Common myeloid progenitor, CD34-positive (primary cell): Measurements from ENCODE around the gene NAB2.

Experiments used
- CTCF ChIA-PET: fragments of 350-600 bp; sonication (Branson Sonifier 250); formaldehyde crosslinking; loops from one replicate; lab custom pipeline; 2021; ENCODE audit warnings: antibody characterized with exemption; lab: Charles Lee
- POLR2A ChIA-PET: fragments of 350-600 bp; sonication (Branson Sonifier 250); formaldehyde crosslinking; loops from one replicate; lab custom pipeline; 2021; ENCODE audit warnings: antibody characterized with exemption; lab: Charles Lee
- DNase-seq, 3 donors: peaks; one replicate each; pipeline versions ENCODE4 v3.0.0 to v3.0.0-alpha.2; 2013
- H3K27ac ChIP-seq, 2 experiments: 1 replicate in 1 of 2; 2 replicates in 1 of 2; pipeline ENCODE4 v1.7.0; 2013; ENCODE audit warnings: inconsistent platforms in 2 of 2, low read length in 2 of 2, mild to moderate bottlenecking in 2 of 2, low read depth in 1 of 2, moderate library complexity in 1 of 2; ENCODE audit not compliant: severe bottlenecking in 2 of 2, insufficient read depth in 1 of 2, poor library complexity in 1 of 2
- H3K27me3 ChIP-seq, 5 experiments: replicated peaks in 2 of 5; 1 replicate in 3 of 5; 2 replicates in 2 of 5; pipeline versions ENCODE4 v1.6.1 to v1.7.0; 2013; ENCODE audit warnings: low read length in 4 of 5, mild to moderate bottlenecking in 2 of 5, moderate library complexity in 2 of 5, inconsistent platforms in 1 of 5; ENCODE audit not compliant: insufficient read depth in 5 of 5, control insufficient read depth in 4 of 5
- H3K36me3 ChIP-seq, 4 experiments: 1 replicate in 2 of 4; 2 replicates in 2 of 4; pipeline versions ENCODE4 v1.6.1 to v1.7.0; 2013; ENCODE audit warnings: low read length in 3 of 4, control low read depth in 1 of 4, mild to moderate bottlenecking in 1 of 4; ENCODE audit not compliant: control insufficient read depth in 4 of 4, insufficient read depth in 4 of 4
- H3K4me1 ChIP-seq, 4 experiments: 1 replicate in 3 of 4; 2 replicates in 1 of 4; pipeline versions ENCODE4 v1.6.1 to v1.7.1; 2013; ENCODE audit warnings: low read length in 3 of 4, mild to moderate bottlenecking in 3 of 4, control low read depth in 1 of 4, inconsistent platforms in 1 of 4, moderate library complexity in 1 of 4; ENCODE audit not compliant: control insufficient read depth in 4 of 4, insufficient read depth in 4 of 4; ENCODE audit errors: control extremely low read depth in 1 of 4
- H3K4me3 ChIP-seq, 7 experiments: 1 replicate in 4 of 7; 2 replicates in 3 of 7; pipeline versions ENCODE4 v1.5.1 to v1.7.0; 2013; ENCODE audit warnings: mild to moderate bottlenecking in 7 of 7, low read length in 6 of 7, moderate library complexity in 6 of 7, inconsistent platforms in 2 of 7, low read depth in 2 of 7, control low read depth in 1 of 7; ENCODE audit not compliant: insufficient read depth in 4 of 7, control insufficient read depth in 1 of 7; ENCODE audit errors: extremely low read depth in 1 of 7
- H3K9me3 ChIP-seq, 5 experiments: 1 replicate in 4 of 5; 2 replicates in 1 of 5; pipeline versions ENCODE4 v1.6.1 to v1.7.1; 2013; ENCODE audit warnings: low read length in 4 of 5, mild to moderate bottlenecking in 2 of 5, inconsistent platforms in 1 of 5, low read depth in 1 of 5, moderate library complexity in 1 of 5; ENCODE audit not compliant: control insufficient read depth in 4 of 5, insufficient read depth in 2 of 5; ENCODE audit errors: control extremely low read depth in 1 of 5
- WGBS: methylation state at CpG from one replicate; pipeline ENCODE4 v1.1.5; 2013; ENCODE audit not compliant: insufficient coverage; 5-methylcytosine and 5-hydroxymethylcytosine counted together

NAB2 gene

DNA sequence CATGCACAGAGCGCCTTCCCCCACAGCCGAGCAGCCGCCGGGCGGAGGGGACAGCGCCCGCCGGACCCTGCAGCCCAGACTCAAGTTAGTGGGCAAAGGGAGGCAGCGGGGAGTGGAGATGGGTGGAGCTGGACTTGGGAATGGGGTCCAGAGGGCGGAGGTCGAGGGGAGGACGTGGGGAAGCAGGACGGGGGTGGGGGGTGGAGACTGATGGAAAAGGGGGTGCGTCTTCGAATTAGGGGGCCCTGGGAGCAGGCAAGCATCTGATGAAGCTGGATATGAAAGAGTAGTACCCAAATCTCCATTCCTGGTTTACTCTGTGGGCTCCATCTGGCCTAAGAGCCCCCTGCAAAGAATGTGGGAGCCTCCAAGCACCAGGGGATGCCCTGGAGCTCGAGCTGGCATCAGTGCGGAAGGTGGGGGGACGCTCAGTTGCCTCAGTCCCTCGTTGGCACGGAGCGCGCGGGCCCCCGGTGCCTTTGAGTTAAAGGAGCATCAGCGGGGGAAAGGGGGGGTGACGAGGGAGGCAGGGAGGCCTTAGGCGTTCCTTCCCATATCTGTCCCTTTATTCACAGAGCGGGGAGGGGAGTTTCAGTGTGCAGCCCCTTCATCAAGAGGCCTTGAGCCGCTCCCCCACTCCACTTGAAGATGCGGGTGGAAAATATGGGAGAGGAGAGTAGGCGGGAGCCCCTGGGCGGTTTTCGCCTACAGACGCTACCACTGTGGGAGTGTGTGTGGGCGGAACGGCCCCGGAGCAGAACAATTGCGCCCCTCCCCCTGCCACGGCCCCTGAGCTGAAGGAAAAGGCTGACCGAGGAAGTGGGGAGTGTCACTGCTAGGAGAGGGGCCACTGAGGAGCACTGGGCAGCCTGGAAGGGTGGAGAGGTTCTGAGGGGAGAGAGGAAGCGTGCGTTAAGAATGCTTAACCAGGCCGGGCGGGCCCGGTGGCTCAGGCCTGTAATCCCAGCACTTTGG is 644 bp downstream of the NAB2 start:
- Histone ChIP-seq H3K4me3 (peak overlapping the region; percentile 58 to 92 (median 90)), H3K36me3 (peaks cover 3 to 28% (median 18%) of the 10 kb centered on the region in 4 experiments), H3K9me3 (no peaks in the 10 kb centered on the region), H3K27me3 (no peaks in the 10 kb centered on the region), H3K4me1 (peaks cover 3 to 52% (median 47%) of the 10 kb centered on the region in 4 experiments), H3K27ac (peak overlapping the region in 1 of 2 experiments; percentile 67)
- WGBS: 0% methylated on average over 33 of the region's 45 CpGs
- ChIA-PET CTCF (interaction anchor here (1.2 to 27.7 kb wide), 4 partner anchors 9 to 41 kb away, joined by 3 to 835 read pairs (median 126); partner anchors contain the start of genes NEMP1 and STAT6), POLR2A (interaction anchor here (1.0 to 5.1 kb wide), 4 partner anchors 12 to 22 kb away, joined by 3 to 45 read pairs (median 26); partner anchors contain the start of genes NEMP1 and STAT6)
- peak; percentile 30 to 65 (median 53) for DNase-seq

DNA sequence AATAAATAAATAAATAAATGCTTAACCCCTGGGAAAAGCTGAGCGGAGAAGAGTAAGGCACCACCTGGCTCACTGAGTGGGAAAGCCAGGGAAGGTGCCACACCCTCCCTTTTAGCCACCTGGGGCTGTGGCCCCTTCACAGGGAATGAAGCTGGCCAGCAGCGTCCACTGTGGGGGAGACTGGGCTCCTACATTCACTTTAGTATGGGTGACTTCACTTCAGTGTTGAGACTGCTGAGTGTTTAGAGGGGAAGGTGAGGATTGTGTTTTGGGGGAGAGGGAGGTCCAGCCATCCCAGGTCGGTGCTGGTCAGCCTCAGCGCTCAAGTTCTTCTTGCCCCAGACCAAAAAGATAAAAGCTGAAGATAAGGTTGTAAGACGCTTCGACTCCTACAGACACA is 1.6 kb downstream of the NAB2 start:
- ChIA-PET CTCF (interaction anchor here (1.0 to 27.7 kb wide), 4 partner anchors 8 to 75 kb away, joined by 3 to 835 read pairs (median 126); partner anchors contain the start of genes NEMP1, STAT6 and TAC3), POLR2A (interaction anchor here (1.0 to 5.1 kb wide), 2 partner anchors 12 to 21 kb away, joined by 3 to 45 read pairs; partner anchors contain the start of gene NEMP1)
- peaks cover 2 to 38% (median 25%) of the 10 kb centered on the region in 4 experiments for H3K36me3 ChIP-seq
- no peaks in the 10 kb centered on the region for H3K9me3 ChIP-seq
- peak overlapping the region in 4 of 7 experiments; percentile 34 to 92 (median 56) for H3K4me3 ChIP-seq
- WGBS: 90% methylated on average over 6 of the region's 6 CpGs
- no peaks in the 10 kb centered on the region for H3K27me3 ChIP-seq
- DNase-seq: no peak
- H3K4me1 ChIP-seq: peaks cover 3 to 52% (median 47%) of the 10 kb centered on the region in 4 experiments
- H3K27ac ChIP-seq: no peak overlapping the region

DNA sequence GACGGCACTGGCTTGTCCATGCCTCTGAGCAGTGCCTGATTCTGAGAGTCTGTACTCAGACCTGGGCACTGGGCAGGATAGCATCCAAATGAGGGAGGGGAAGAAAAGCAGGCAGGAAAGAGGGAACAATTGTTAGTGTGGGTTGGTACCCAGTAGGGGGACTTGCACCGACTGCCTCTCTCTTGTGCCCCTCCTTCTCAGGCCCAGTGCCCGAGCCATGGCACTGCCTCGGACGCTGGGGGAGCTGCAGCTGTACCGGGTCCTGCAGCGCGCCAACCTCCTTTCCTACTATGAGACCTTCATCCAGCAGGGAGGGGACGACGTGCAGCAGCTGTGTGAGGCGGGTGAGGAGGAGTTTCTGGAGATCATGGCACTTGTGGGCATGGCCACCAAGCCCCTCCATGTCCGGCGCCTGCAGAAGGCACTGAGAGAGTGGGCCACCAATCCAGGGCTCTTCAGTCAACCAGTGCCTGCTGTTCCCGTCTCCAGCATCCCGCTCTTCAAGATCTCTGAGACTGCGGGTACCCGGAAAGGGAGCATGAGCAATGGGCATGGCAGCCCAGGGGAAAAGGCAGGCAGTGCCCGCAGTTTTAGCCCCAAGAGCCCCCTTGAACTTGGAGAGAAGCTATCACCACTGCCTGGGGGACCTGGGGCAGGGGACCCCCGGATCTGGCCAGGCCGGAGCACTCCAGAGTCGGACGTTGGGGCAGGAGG is 2.2 kb downstream of the NAB2 start:
- Histone ChIP-seq H3K4me1 (peaks cover 2 to 46% (median 42%) of the 10 kb centered on the region in 4 experiments), H3K36me3 (peaks cover 2 to 44% (median 30%) of the 10 kb centered on the region in 4 experiments), H3K27me3 (no peaks in the 10 kb centered on the region), H3K4me3 (no peak overlapping the region), H3K9me3 (no peaks in the 10 kb centered on the region), H3K27ac (no peak overlapping the region)
- ChIA-PET CTCF (interaction anchor here (1.0 to 27.7 kb wide), 6 partner anchors 8 to 84 kb away, joined by 3 to 835 read pairs (median 6); partner anchors contain the start of genes NEMP1, STAT6, TAC3 and ZBTB39), POLR2A (interaction anchor here (5.1 kb wide), 1 partner anchor 13 kb away, joined by 45 read pairs; the partner anchor contains the start of gene NEMP1)
- 97% methylated on average over 14 of the region's 22 CpGs for whole genome bisulfite sequencing
- no peak for DNase-seq

DNA sequence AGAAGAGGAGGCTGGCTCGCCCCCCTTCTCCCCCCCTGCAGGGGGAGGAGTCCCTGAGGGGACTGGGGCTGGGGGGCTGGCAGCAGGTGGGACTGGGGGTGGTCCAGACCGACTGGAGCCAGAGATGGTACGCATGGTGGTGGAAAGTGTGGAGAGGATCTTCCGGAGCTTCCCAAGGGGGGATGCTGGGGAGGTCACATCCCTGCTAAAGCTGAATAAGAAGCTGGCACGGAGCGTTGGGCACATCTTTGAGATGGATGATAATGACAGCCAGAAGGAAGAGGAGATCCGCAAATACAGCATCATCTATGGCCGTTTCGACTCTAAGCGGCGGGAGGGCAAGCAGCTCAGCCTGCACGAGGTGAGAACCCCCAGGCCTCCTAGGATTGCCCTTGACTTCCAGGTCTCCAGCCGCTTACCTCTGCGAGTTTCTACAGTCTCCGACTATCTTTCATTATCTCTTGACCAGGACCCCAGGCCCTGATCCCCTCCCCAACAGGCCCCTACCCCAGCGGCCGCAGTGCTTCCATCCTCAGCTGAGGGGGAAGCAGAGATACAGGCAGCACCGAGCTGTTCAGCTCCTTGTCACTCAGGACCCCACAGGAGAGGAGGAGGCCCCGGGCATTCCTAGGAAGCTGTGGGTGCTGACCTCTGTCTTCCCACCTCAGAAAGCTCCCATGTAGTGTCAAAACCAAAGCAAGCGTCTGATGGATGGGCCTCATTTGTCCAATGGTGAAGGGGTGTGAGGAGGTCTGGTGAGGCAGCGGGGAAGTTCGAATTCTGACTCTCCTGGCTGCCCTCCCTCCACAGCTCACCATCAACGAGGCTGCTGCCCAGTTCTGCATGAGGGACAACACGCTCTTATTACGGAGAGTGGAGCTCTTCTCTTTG is 3.0 kb downstream of the NAB2 start:
- CTCF ChIA-PET: interaction anchor here (1.1 to 27.7 kb wide), 9 partner anchors 16 to 94 kb away, joined by 3 to 835 read pairs (median 4); partner anchors contain the start of genes NEMP1, STAT6 and ZBTB39
- no peak for DNase-seq
- H3K4me3 ChIP-seq: no peak overlapping the region
- no peaks in the 10 kb centered on the region for H3K27me3 ChIP-seq
- peaks cover 5 to 52% (median 37%) of the 10 kb centered on the region in 4 experiments for H3K36me3 ChIP-seq
- peaks cover 0 to 39% (median 34%) of the 10 kb centered on the region in 4 experiments for H3K4me1 ChIP-seq
- no peaks in the 10 kb centered on the region for H3K9me3 ChIP-seq
- 97% methylated on average over 20 of the region's 25 CpGs for WGBS
- no peak overlapping the region for H3K27ac ChIP-seq
- POLR2A ChIA-PET: interaction anchor here (1.4 kb wide), 1 partner anchor 19 kb away, joined by 3 read pairs; the partner anchor contains the start of gene STAT6

DNA sequence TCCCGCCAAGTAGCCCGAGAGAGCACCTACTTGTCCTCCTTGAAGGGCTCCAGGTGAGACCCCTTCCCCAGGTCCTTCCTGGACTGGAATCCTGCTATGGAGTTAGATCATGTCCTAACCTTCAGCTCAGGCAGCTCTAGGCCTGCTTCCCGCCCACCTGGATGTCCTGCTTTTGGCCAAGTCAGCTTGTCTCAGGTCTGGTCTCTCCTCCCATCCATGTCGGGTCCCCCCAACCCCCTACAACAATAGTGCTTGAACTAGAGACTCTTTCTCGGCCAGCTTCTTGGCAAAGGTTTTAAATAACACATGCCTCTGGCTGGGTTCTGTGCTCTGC is 3.6 kb downstream of the NAB2 start:
- Histone ChIP-seq H3K4me3 (no peak overlapping the region), H3K9me3 (no peaks in the 10 kb centered on the region), H3K27ac (no peak overlapping the region), H3K4me1 (peaks cover 0 to 36% (median 33%) of the 10 kb centered on the region in 4 experiments), H3K36me3 (peaks cover 5 to 58% (median 43%) of the 10 kb centered on the region in 4 experiments), H3K27me3 (no peaks in the 10 kb centered on the region)
- CTCF ChIA-PET: interaction anchor here (1.1 to 27.7 kb wide), 9 partner anchors 15 to 93 kb away, joined by 3 to 835 read pairs (median 4); partner anchors contain the start of genes NEMP1, STAT6 and ZBTB39
- DNase-seq: no peak
- WGBS: 96% methylated on average over 5 of the region's 5 CpGs
- POLR2A ChIA-PET: interaction anchor here (1.4 kb wide), 1 partner anchor 18 kb away, joined by 3 read pairs; the partner anchor contains the start of gene STAT6
